ENCODE measurements around the gene MAP7.
"Not testable (repeated sequence)": the region's sequence is repeated elsewhere in the genome, so short reads cannot be mapped to it uniquely, and the experiment has no call there.

MAP7 gene

GRCh38 chr6:136466777-136467176 lies 83.4 kb downstream of the MAP7 start:
- DNase-seq (ENCODE audit: low spot score): no peak

- DNase-seq (ENCODE audit: low spot score): peak; percentile 7
Measured at GRCh38 chr6:136465766-136466303, 84.4 kb downstream of the MAP7 start.

- no peak for DNase-seq (ENCODE audit: low spot score)
Measured at GRCh38 chr6:136464874-136465273, 85.3 kb downstream of the MAP7 start.

- no peak for DNase-seq (ENCODE audit: low spot score)
Measured at GRCh38 chr6:136464148-136464547, 86.1 kb downstream of the MAP7 start.

GRCh38 chr6:136463743-136464142 lies 86.5 kb downstream of the MAP7 start:
- DNase-seq (ENCODE audit: low spot score): no peak

GRCh38 chr6:136446579-136447187 lies 103.5 kb downstream of the MAP7 start:
- DNase-seq (ENCODE audit: low spot score): peak; percentile 11

GRCh38 chr6:136446145-136446544 lies 104.1 kb downstream of the MAP7 start:
- DNase-seq (ENCODE audit: low spot score): no peak

GRCh38 chr6:136445063-136445462 lies 105.2 kb downstream of the MAP7 start:
- DNase-seq (ENCODE audit: low spot score): no peak

GRCh38 chr6:136440203-136440602 lies 110.0 kb downstream of the MAP7 start:
- DNase-seq (ENCODE audit: low spot score): no peak

GRCh38 chr6:136439514-136440190 lies 110.6 kb downstream of the MAP7 start:
- no peak for DNase-seq (ENCODE audit: low spot score)

GRCh38 chr6:136438441-136438840 lies 111.8 kb downstream of the MAP7 start:
- DNase-seq (ENCODE audit: low spot score): no peak

- no peak for DNase-seq (ENCODE audit: low spot score)
Measured at GRCh38 chr6:136437246-136437645, 113.0 kb downstream of the MAP7 start.

GRCh38 chr6:136435101-136435500 lies 115.1 kb downstream of the MAP7 start:
- DNase-seq (ENCODE audit: low spot score): no peak

GRCh38 chr6:136431306-136431705 lies 118.9 kb downstream of the MAP7 start:
- not testable (repeated sequence) for DNase-seq (ENCODE audit: low spot score)

GRCh38 chr6:136429264-136430065 lies 120.8 kb downstream of the MAP7 start:
- DNase-seq (ENCODE audit: low spot score): no peak

- no peak for DNase-seq (ENCODE audit: low spot score)
Measured at GRCh38 chr6:136427378-136427717, 122.9 kb downstream of the MAP7 start.

- DNase-seq (ENCODE audit: low spot score): no peak
Measured at GRCh38 chr6:136426627-136427377, 123.4 kb downstream of the MAP7 start.

GRCh38 chr6:136425793-136426192 lies 124.4 kb downstream of the MAP7 start:
- no peak for DNase-seq (ENCODE audit: low spot score)

GRCh38 chr6:136424901-136425300 lies 125.3 kb downstream of the MAP7 start:
- DNase-seq (ENCODE audit: low spot score): no peak

- no peak for DNase-seq (ENCODE audit: low spot score)
Measured at GRCh38 chr6:136424450-136424849, 125.8 kb downstream of the MAP7 start.

GRCh38 chr6:136421537-136422158 lies 128.6 kb downstream of the MAP7 start:
- no peak for DNase-seq (ENCODE audit: low spot score)

GRCh38 chr6:136420853-136421252 lies 129.4 kb downstream of the MAP7 start:
- DNase-seq (ENCODE audit: low spot score): no peak

Measured in AG08396 (cell line).